ENCODE results near the gene SECISBP2.

GRCh38 chr9:89277454-89277853, 40.8 kb upstream of the SECISBP2 start:
- TF ChIP-seq, protein P1, sequence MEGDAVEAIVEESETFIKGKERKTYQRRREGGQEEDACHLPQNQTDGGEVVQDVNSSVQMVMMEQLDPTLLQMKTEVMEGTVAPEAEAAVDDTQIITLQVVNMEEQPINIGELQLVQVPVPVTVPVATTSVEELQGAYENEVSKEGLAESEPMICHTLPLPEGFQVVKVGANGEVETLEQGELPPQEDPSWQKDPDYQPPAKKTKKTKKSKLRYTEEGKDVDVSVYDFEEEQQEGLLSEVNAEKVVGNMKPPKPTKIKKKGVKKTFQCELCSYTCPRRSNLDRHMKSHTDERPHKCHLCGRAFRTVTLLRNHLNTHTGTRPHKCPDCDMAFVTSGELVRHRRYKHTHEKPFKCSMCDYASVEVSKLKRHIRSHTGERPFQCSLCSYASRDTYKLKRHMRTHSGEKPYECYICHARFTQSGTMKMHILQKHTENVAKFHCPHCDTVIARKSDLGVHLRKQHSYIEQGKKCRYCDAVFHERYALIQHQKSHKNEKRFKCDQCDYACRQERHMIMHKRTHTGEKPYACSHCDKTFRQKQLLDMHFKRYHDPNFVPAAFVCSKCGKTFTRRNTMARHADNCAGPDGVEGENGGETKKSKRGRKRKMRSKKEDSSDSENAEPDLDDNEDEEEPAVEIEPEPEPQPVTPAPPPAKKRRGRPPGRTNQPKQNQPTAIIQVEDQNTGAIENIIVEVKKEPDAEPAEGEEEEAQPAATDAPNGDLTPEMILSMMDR (IDR thresholded peaks at IDR 0.05; ENCODE audit: low read depth, low read length, missing input control) = no peak
- TF ChIP-seq YY1 (IDR thresholded peaks at IDR 0.05) = no peak
- TF ChIP-seq EGR1 (IDR thresholded peaks at IDR 0.05; ENCODE audit: low read depth in 2 of 2) = no peak
- TF ChIP-seq, protein P2, sequence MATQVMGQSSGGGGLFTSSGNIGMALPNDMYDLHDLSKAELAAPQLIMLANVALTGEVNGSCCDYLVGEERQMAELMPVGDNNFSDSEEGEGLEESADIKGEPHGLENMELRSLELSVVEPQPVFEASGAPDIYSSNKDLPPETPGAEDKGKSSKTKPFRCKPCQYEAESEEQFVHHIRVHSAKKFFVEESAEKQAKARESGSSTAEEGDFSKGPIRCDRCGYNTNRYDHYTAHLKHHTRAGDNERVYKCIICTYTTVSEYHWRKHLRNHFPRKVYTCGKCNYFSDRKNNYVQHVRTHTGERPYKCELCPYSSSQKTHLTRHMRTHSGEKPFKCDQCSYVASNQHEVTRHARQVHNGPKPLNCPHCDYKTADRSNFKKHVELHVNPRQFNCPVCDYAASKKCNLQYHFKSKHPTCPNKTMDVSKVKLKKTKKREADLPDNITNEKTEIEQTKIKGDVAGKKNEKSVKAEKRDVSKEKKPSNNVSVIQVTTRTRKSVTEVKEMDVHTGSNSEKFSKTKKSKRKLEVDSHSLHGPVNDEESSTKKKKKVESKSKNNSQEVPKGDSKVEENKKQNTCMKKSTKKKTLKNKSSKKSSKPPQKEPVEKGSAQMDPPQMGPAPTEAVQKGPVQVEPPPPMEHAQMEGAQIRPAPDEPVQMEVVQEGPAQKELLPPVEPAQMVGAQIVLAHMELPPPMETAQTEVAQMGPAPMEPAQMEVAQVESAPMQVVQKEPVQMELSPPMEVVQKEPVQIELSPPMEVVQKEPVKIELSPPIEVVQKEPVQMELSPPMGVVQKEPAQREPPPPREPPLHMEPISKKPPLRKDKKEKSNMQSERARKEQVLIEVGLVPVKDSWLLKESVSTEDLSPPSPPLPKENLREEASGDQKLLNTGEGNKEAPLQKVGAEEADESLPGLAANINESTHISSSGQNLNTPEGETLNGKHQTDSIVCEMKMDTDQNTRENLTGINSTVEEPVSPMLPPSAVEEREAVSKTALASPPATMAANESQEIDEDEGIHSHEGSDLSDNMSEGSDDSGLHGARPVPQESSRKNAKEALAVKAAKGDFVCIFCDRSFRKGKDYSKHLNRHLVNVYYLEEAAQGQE (IDR thresholded peaks at IDR 0.05) = no peak
- peak; percentile 41 for TF ChIP-seq SP1 (IDR thresholded peaks at IDR 0.05)
- no peak for TF ChIP-seq TAF1 (conservative IDR thresholded peaks at IDR 0.05)
- no peak for TF ChIP-seq RXRA (IDR thresholded peaks at IDR 0.05)
- TF ChIP-seq JUND (IDR thresholded peaks at IDR 0.05) = no peak
- TF ChIP-seq, protein P3, sequence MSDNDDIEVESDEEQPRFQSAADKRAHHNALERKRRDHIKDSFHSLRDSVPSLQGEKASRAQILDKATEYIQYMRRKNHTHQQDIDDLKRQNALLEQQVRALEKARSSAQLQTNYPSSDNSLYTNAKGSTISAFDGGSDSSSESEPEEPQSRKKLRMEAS (IDR thresholded peaks at IDR 0.05) = no peak
- no peak for TF ChIP-seq FOXA1 (IDR thresholded peaks at IDR 0.05)
- no peak for TF ChIP-seq HNF4G (IDR thresholded peaks at IDR 0.05)
- TF ChIP-seq RAD21 (IDR thresholded peaks at IDR 0.05) = peak in 1 of 2 donors; percentile 19
- no peak for TF ChIP-seq ZBTB33 (IDR thresholded peaks at IDR 0.05)
- TF ChIP-seq, protein P4, sequence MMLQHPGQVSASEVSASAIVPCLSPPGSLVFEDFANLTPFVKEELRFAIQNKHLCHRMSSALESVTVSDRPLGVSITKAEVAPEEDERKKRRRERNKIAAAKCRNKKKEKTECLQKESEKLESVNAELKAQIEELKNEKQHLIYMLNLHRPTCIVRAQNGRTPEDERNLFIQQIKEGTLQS (IDR thresholded peaks at IDR 0.05) = no peak

Measured in liver (tissue), 3 donors.